ENCODE measurements around the gene AGAP2.
"Not testable (repeated sequence)": the region's sequence is repeated elsewhere in the genome, so short reads cannot be mapped to it uniquely, and the experiment has no call there.

AGAP2 gene

GRCh38 chr12:57688931-57689330, 49.6 kb downstream of the AGAP2 start:
- DNase-seq, result no peak

- DNase-seq, result no peak
Observed at GRCh38 chr12:57687862-57688261, 50.7 kb downstream of the AGAP2 start.

- no peak for DNase-seq
Observed at GRCh38 chr12:57679697-57680096, 58.8 kb downstream of the AGAP2 start.

DNA sequence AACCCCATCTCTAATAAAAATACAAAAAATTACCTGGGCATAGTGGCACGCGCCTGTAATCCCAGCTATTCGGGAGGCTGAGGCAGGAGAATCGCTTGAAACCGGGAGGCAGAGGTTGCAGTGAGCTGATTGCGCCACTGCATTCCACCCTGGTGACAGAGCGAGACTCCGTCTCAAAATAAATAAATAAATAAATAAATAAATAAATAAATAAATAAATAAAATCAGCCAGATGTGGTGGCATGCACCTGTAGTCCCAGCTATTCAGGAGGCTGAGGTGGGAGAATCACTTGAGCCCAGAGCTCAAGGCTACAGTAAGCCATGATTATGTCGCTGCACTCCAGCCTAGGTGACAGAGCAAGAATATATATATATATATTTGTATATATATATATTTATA, 60.6 kb downstream of the AGAP2 start:
- not testable (repeated sequence) for DNase-seq

DNA sequence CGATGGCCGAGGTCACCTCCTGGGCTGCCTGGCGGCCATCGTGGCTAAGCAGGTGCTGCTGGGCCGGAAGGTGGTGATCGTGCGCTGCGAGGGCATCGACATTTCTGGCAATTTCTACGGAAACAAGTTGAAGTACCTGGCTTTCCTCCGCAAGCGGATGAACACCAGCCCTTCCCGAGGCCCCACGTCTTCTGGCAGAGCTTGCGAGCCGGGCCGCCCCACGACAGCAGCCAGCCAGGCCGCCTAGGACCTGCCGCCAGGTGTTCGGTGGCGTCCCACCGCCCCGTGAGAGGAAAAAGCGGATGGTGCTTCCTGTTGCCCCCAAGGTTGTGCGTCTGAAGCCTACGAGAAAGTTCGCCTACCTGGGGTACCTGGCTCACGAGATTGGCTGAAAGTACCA, 63.9 kb downstream of the AGAP2 start:
- no peak for DNase-seq

Measured in NCI-H510A (cell line).